GM08714 (cell line): ENCODE data around the gene PPP2R3A.

Experiments
- H3K4me3 ChIP-seq: fragments of 200-500 bp; sonication (Bioruptor generic); 2 replicates; pipeline ENCODE4 v1.5.1; 2014; ENCODE audit warnings: mild to moderate bottlenecking, low read length, inconsistent platforms
- ZNF274 ChIP-seq: IDR thresholded peaks from 2 replicates; pipeline ENCODE4 v1.6.1; 2012; ENCODE audit warnings: mild to moderate bottlenecking, low read depth, low read length

Gene PPP2R3A

GRCh38 chr3:136038668-136039067 lies 73.1 kb downstream of the PPP2R3A start:
- TF ChIP-seq ZNF274: no peak
- H3K4me3 ChIP-seq: no peak overlapping the region

DNA sequence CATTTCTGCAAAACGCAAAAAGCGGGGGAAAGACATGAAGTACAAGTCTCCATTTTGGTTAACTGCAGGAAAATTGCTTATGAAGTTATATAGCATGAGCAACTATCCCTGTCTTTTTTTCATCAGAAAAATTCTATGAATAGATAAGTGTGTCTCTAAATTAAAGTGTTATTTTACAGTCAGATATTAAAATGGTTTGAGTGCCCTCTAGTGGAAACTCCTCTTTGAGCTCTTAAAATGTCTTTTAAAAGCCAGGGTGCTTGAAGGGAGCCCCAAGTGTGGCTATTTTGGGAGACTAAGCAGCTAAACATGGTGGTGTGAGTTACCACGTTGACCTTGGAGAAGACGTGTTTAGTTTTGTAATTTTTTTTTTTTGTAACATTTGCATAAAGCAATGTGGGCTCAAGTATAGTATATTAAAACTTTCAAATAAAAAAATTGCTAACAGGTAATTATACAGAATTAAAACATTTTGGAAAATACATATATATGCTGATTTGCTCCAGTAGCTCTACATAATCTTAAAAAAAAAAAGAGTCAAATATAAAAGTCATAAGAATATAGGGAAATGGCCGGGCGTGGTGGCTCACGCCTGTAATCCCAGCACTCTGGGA lies 77.2 kb downstream of the PPP2R3A start:
- no peak for TF ChIP-seq ZNF274
- no peak overlapping the region for H3K4me3 ChIP-seq

- no peak overlapping the region for H3K4me3 ChIP-seq
- no peak for TF ChIP-seq ZNF274
Measured at GRCh38 chr3:136044980-136045745, 79.6 kb downstream of the PPP2R3A start.

DNA sequence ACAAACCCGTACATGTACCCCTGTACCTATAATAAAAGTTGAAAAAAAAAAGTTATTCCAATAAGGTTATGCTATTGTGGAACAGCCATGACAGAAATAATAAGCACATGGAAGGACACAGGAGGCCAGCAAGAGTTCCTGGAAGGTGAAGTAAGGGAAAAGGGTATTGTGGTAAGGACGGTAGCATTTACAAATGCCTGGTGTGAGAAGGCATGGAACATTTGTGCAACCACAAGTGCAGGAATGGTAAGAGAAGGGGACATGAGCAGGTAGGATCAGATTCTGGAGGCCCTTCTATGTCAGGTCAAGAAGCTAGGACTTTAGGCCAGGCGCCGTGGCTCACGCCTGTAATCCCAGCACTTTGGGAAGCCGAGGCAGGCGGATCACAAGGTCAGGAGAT lies 82.5 kb downstream of the PPP2R3A start:
- no peak overlapping the region for H3K4me3 ChIP-seq
- no peak for TF ChIP-seq ZNF274

DNA sequence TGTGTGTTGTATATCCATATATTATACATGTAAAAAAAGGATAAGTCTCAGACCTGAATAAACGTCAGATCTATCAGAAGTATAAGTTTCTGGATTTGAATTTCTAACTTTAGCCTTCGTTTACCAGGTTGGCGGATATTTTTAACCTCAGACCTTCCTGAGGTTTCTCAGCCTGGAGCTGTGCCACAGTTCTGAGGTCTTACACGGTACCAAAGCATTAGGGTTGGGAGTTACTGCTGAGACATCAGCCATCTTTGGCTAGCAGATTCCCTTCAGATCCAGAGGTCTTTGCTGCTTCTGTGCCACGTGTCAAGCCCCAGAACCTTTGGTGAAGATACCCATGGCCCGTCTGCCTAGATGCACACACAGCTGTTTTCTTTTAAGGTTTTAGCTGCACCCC lies 84.7 kb downstream of the PPP2R3A start:
- no peak for TF ChIP-seq ZNF274
- no peak overlapping the region for H3K4me3 ChIP-seq

- no peak overlapping the region for H3K4me3 ChIP-seq
- TF ChIP-seq ZNF274: no peak
Measured at GRCh38 chr3:136055491-136055890, 90.0 kb downstream of the PPP2R3A start.

- TF ChIP-seq ZNF274: no peak
- no peak overlapping the region for H3K4me3 ChIP-seq
Measured at GRCh38 chr3:136067211-136067610, 101.7 kb downstream of the PPP2R3A start.

DNA sequence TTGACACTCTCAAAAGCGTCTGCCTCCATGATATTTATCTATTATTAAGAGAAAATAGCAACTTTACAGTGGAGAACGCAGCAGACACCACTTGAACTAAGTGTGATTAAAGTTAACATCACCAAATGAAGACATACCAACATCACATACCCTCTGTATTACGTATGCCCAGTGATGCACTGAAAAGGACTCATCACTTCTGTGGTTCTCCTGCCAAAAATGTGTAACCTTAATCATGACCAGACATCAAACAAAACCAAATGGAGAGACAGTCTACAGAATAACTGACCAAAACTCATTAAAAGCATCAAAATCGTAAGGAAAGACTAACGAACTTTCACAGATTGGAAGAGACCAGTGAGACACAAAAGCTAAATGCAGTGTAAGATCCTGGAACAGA lies 103.2 kb downstream of the PPP2R3A start:
- no peak for TF ChIP-seq ZNF274
- no peak overlapping the region for H3K4me3 ChIP-seq

DNA sequence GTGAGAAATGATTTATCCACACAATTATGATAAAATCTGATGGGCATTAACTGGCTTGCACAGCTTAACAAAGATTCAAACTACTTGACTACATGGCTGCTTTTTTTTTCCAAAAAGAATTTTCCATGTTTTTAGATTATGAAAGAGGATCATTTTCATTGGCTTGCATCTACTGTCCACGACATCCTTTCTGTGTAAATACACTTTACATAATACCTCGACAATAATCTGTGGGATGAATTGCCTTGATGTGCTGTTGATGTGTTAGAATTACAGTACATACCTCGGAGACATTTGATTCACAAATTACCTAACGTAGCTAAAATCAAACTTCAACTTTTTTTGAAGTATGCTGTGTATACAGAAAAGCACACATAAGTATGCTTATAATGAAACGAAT lies 104.4 kb downstream of the PPP2R3A start:
- H3K4me3 ChIP-seq: no peak overlapping the region
- TF ChIP-seq ZNF274: no peak

- H3K4me3 ChIP-seq: no peak overlapping the region
- no peak for TF ChIP-seq ZNF274
Measured at GRCh38 chr3:136070334-136070733, 104.8 kb downstream of the PPP2R3A start.

GRCh38 chr3:136070953-136071949 lies 105.7 kb downstream of the PPP2R3A start:
- no peak for TF ChIP-seq ZNF274
- no peak overlapping the region for H3K4me3 ChIP-seq

DNA sequence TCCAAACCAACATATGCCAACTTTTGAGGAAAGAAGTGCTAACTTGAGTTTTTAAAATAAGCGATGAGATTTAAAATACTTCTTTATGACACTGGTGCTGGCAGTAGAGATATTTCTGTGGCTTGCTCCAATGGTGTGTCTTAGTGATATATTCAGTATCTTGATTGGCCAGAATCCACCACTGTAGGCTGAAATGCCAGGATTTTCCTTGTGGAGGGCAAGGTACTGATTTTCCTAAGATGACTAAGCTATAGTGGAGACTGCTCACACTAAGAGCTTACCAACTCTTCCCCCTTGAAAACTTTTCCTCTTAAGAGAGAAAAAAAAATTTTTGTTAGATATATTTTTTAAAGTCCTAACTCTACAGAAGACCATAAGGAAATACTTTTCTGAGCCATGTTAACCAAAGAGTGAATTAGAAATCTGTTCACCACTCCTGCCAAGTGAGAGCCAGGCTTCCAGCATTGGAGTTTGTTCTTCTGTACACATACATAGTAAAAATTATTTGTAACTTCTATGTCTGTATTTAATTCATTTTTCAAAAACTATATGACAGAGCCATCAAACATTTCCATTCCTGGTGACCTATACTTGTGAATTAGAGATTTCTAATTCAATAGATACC lies 109.1 kb downstream of the PPP2R3A start:
- no peak for TF ChIP-seq ZNF274
- no peak overlapping the region for H3K4me3 ChIP-seq

DNA sequence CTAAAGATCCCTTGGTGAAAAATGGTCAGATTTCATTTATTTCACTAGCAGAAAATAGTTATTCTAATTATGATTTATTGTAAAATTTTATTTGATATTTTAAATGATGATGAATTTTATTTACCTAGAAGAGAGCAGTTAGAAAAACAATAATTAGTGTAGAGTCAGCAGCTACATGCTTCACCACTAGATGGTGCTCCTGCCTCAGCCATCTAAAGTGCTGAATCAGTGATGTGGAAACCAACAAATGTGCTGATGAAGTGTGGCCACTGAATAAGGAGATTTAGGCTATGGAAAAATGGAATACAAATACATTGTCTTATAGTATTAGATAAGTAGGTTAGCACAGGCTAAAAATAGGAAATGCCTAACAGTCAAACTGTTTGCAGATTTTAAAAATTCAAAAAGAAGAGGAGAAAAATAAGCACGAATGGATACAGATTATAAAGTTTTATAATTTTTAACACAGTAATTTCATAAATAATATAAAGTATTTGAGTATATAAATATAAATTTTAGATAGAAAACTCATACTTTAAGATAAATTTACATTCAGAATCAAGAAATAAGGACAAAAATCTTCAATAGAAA lies 109.8 kb downstream of the PPP2R3A start:
- no peak for TF ChIP-seq ZNF274
- H3K4me3 ChIP-seq: no peak overlapping the region

DNA sequence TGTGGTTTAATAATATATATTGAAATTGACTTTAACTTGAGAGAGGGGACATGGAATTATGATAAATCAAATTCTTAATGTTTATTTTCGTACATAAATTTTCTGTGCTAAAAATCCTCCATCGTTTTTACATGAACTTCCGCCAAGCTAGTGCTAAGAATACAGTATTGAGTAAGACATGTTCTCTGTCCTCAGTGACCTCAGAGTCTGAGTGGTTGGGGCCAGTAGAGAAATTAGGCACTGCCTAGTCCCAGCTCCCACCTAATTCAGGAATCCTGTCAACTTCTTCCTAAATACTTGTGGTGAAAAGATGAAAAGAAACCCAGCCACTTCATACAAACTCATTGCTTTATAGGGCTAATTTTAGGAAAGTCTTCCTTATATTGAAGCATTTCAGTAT lies 110.3 kb downstream of the PPP2R3A start:
- TF ChIP-seq ZNF274: no peak
- H3K4me3 ChIP-seq: no peak overlapping the region
